Glutamatergic neuron (in vitro differentiated cells): ENCODE results near the gene MAST4. TPM values are rescaled to one million over a fixed set of nuclear protein-coding genes. Genes with fewer than 3 reads are reported as not detected.

Experiments used
- DNase-seq: peaks from one replicate; pipeline ENCODE4 v3.0.0; 2022
- H3K27ac Mint-ChIP-seq: one replicate; pipeline ENCODE4 v1.8.0; 2020; ENCODE audit warnings: mild to moderate bottlenecking, mixed read lengths, inconsistent platforms; ENCODE audit not compliant: unreplicated experiment
- H3K27me3 Mint-ChIP-seq: one replicate; pipeline ENCODE4 v1.8.0; 2020; ENCODE audit warnings: mild to moderate bottlenecking, moderate library complexity, mixed read lengths, inconsistent platforms; ENCODE audit not compliant: unreplicated experiment
- H3K36me3 Mint-ChIP-seq: one replicate; pipeline ENCODE4 v1.8.0; 2020; ENCODE audit warnings: mild to moderate bottlenecking, mixed read lengths, inconsistent platforms; ENCODE audit not compliant: unreplicated experiment
- H3K4me1 Mint-ChIP-seq: one replicate; pipeline ENCODE4 v1.8.0; 2020; ENCODE audit warnings: mild to moderate bottlenecking, low read depth, mixed read lengths, inconsistent platforms; ENCODE audit not compliant: unreplicated experiment
- H3K4me3 Mint-ChIP-seq: one replicate; pipeline ENCODE4 v1.8.0; 2020; ENCODE audit warnings: mild to moderate bottlenecking, mixed read lengths, inconsistent platforms; ENCODE audit not compliant: unreplicated experiment
- H3K9me3 Mint-ChIP-seq: one replicate; pipeline ENCODE4 v1.8.0; 2020; ENCODE audit warnings: mild to moderate bottlenecking, moderate library complexity, mixed read lengths, inconsistent platforms; ENCODE audit not compliant: unreplicated experiment
- total RNA-seq: library from RNA; stranded (reverse); fragmentation: NEBNext Ultra II Directional; extraction: Animal tissue kit (Norgen Biotek cat#: 25700); gene quantifications from one replicate; pipeline ENCODE4 v1.2.1, GENCODE V29; 2021; ENCODE audit not compliant: unreplicated experiment
- TF ChIP-seq, protein P1 (sequence below): fragments of 200-600 bp; sonication (generic); IDR thresholded peaks from one replicate; pipeline ENCODE4 v1.5.0; 2021; ENCODE audit not compliant: partially characterized antibody, unreplicated experiment

MAST4 gene
- total RNA-seq, 1 donor from 2014 or later = 11.5 TPM

DNA sequence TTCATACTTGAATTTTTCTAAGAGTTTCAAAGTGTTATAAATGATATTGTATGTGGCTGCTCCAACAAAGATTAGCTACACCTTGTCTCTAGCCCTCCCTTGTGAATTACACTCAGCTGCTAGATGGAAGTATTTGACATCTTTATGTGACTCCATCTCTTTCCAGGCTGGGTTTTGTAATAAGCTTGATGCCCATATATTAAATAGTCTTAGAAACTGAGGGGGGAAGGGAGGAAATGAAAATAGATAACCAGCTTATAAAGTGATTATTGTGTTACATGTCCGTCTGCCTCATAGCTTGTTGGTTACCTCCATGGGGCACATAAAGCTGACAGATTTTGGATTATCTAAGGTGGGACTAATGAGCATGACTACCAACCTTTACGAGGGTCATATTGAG lies 537.0 kb downstream of the MAST4 start:
- Mint-ChIP-seq H3K4me1 (no peaks in the 10 kb centered on the region), H3K9me3 (no peaks in the 10 kb centered on the region), H3K27me3 (no peaks in the 10 kb centered on the region), H3K27ac (no peak overlapping the region), H3K36me3 (no peaks in the 10 kb centered on the region), H3K4me3 (no peak overlapping the region)
- TF ChIP-seq, protein P1, sequence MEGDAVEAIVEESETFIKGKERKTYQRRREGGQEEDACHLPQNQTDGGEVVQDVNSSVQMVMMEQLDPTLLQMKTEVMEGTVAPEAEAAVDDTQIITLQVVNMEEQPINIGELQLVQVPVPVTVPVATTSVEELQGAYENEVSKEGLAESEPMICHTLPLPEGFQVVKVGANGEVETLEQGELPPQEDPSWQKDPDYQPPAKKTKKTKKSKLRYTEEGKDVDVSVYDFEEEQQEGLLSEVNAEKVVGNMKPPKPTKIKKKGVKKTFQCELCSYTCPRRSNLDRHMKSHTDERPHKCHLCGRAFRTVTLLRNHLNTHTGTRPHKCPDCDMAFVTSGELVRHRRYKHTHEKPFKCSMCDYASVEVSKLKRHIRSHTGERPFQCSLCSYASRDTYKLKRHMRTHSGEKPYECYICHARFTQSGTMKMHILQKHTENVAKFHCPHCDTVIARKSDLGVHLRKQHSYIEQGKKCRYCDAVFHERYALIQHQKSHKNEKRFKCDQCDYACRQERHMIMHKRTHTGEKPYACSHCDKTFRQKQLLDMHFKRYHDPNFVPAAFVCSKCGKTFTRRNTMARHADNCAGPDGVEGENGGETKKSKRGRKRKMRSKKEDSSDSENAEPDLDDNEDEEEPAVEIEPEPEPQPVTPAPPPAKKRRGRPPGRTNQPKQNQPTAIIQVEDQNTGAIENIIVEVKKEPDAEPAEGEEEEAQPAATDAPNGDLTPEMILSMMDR = no peak
- no peak for DNase-seq

GRCh38 chr5:67133776-67134175 lies 537.6 kb downstream of the MAST4 start:
- DNase-seq = no peak
- no peak overlapping the region for H3K4me3 Mint-ChIP-seq
- no peak overlapping the region for H3K27ac Mint-ChIP-seq
- H3K27me3 Mint-ChIP-seq = no peaks in the 10 kb centered on the region
- no peaks in the 10 kb centered on the region for H3K4me1 Mint-ChIP-seq
- H3K36me3 Mint-ChIP-seq = no peaks in the 10 kb centered on the region
- H3K9me3 Mint-ChIP-seq = no peaks in the 10 kb centered on the region
- TF ChIP-seq, protein P1 = no peak

DNA sequence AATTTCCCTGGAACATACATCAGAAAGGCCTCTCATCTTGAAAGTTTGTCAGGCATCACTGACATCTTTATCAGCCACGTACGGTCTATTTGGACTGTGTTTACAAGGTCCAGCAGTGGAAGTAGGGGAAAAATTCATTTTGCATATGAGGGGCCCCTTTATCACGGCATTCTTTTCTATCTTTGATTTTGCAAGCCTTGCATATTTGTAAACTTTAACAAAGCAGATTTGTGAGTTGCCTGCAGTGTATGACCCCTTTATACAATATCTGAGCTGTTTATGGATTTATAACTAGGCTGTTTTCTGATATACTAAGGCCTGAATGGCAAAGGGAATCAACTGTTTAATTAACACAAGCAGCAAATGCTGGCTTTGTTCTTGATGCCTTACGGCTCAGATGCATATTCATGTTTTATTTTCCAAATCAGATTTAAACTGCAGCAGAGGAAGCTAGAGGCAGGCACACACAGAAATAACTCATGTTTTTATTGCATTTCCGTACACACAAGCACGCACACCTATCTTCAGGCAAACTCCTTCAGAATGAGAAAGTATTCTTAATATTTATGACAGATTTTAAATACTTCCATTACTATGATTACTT lies 539.3 kb downstream of the MAST4 start:
- Mint-ChIP-seq H3K9me3 (no peaks in the 10 kb centered on the region), H3K4me3 (no peak overlapping the region), H3K36me3 (no peaks in the 10 kb centered on the region), H3K27ac (no peak overlapping the region), H3K27me3 (no peaks in the 10 kb centered on the region), H3K4me1 (no peaks in the 10 kb centered on the region)
- no peak for DNase-seq
- TF ChIP-seq, protein P1 = no peak

DNA sequence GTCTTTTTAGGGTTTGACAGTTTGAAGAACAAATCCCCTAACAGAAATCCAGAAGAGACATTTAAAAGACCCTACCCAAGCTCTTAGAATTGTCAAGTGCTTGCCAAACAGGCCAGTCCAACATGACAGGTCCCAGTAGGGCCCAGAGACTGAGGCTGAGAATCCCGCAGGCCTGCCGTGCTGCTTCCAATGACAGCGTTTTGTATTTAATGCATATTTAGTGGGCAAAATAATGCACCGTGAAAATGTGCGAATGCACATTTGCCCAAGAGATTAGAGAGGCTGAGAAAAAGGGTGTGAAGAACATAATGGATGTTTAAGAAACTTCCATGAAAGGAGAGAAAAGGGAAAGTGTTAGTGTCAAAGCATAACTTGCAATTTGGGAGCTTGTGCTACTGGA lies 542.8 kb downstream of the MAST4 start:
- no peak overlapping the region for H3K4me3 Mint-ChIP-seq
- no peaks in the 10 kb centered on the region for H3K36me3 Mint-ChIP-seq
- H3K4me1 Mint-ChIP-seq = no peaks in the 10 kb centered on the region
- no peaks in the 10 kb centered on the region for H3K9me3 Mint-ChIP-seq
- peak overlapping the region; percentile 56 for H3K27ac Mint-ChIP-seq
- TF ChIP-seq, protein P1 = no peak
- DNase-seq = no peak
- no peaks in the 10 kb centered on the region for H3K27me3 Mint-ChIP-seq

GRCh38 chr5:67140413-67140812 lies 544.2 kb downstream of the MAST4 start:
- H3K27ac Mint-ChIP-seq = no peak overlapping the region
- H3K36me3 Mint-ChIP-seq = no peaks in the 10 kb centered on the region
- H3K27me3 Mint-ChIP-seq = no peaks in the 10 kb centered on the region
- no peaks in the 10 kb centered on the region for H3K4me1 Mint-ChIP-seq
- TF ChIP-seq, protein P1 = no peak
- no peak overlapping the region for H3K4me3 Mint-ChIP-seq
- no peak for DNase-seq
- no peaks in the 10 kb centered on the region for H3K9me3 Mint-ChIP-seq
